HG02943 (cell line): ENCODE data around the gene PICALM.

Source experiments
- ATAC-seq: cut with Tn5 transposase; IDR thresholded peaks from one replicate; pipeline ENCODE4 v1.9.1; 2021; ENCODE audit warnings: mild to moderate bottlenecking, low read depth, moderate library complexity; ENCODE audit not compliant: unreplicated experiment

PICALM gene

GRCh38 chr11:86087256-86087655, 18.4 kb upstream of the PICALM start:
- ATAC-seq, result no peak

GRCh38 chr11:86081455-86081854, 12.6 kb upstream of the PICALM start:
- no peak for ATAC-seq

- no peak for ATAC-seq
Measured at GRCh38 chr11:86079421-86079820, 10.5 kb upstream of the PICALM start.

GRCh38 chr11:86073948-86074347, 5.1 kb upstream of the PICALM start:
- no peak for ATAC-seq

GRCh38 chr11:86072211-86072610, 3.3 kb upstream of the PICALM start:
- ATAC-seq, result no peak

GRCh38 chr11:86070142-86071056, 1.5 kb upstream of the PICALM start:
- ATAC-seq, result no peak

- ATAC-seq, result peak; percentile 21
Measured at GRCh38 chr11:86069408-86070101, 671 bp upstream of the PICALM start.

- peak; percentile 23 for ATAC-seq
Measured at GRCh38 chr11:86068138-86068871, 579 bp downstream of the PICALM start.

- no peak for ATAC-seq
Measured at GRCh38 chr11:86067851-86068137, 1.1 kb downstream of the PICALM start.

GRCh38 chr11:86067009-86067850, 1.7 kb downstream of the PICALM start:
- no peak for ATAC-seq

GRCh38 chr11:86066657-86067008, 2.3 kb downstream of the PICALM start:
- ATAC-seq, result no peak

- ATAC-seq, result no peak
Measured at GRCh38 chr11:86066033-86066432, 2.9 kb downstream of the PICALM start.

- ATAC-seq, result no peak
Measured at GRCh38 chr11:86064220-86064803, 4.6 kb downstream of the PICALM start.

- ATAC-seq, result no peak
Measured at GRCh38 chr11:86063536-86063935, 5.3 kb downstream of the PICALM start.

GRCh38 chr11:86062719-86063118, 6.2 kb downstream of the PICALM start:
- no peak for ATAC-seq

- ATAC-seq, result no peak
Measured at GRCh38 chr11:86061483-86062205, 7.2 kb downstream of the PICALM start.

- ATAC-seq, result no peak
Measured at GRCh38 chr11:86060544-86060943, 8.3 kb downstream of the PICALM start.

GRCh38 chr11:86058360-86058759, 10.5 kb downstream of the PICALM start:
- no peak for ATAC-seq

- ATAC-seq, result no peak
Measured at GRCh38 chr11:86056351-86056854, 12.5 kb downstream of the PICALM start.
